HG03342 (cell line): Measurements from ENCODE around the gene ADGRL3.
"Not testable (repeated sequence)": the region's sequence is repeated elsewhere in the genome, so short reads cannot be mapped to it uniquely, and the experiment has no call there.

Experiments used
- ATAC-seq: cut with Tn5 transposase; IDR thresholded peaks from one replicate; pipeline ENCODE4 v1.9.1; 2021; ENCODE audit warnings: mild to moderate bottlenecking, moderate library complexity; ENCODE audit not compliant: unreplicated experiment

The ADGRL3 gene

DNA sequence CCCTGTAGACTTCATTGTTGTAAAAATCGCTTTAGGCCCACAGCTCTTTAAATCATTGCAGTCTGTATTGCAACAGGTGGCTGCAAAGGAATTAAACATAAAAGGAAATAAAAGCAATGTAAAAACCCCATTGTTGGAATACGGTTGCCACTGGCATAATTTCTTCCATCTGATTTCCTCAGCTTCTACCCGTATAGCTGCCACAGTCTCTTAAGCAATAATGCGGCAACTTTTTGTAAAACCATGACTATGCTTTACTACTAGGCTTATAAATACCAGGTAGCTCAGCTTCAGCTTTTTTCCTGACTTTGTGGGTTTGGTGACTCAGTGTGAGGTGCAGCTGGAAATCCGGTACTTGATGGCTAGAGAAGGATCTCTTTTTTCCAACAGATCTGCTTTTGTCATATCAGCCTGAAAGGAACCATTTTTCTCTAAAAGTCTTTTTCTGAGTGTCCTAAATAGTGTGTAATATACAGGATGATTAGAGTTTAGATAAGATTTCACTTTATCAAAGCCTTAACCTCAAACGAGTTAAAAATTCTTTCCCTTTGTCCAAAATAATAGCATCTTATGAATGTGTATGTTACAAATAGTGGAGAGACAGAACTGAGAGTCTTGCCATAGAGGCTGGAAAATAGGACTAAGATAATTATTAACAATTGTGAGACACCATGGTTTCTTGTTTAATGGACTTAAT lies 268.0 kb downstream of the ADGRL3 start:
- ATAC-seq: no peak

DNA sequence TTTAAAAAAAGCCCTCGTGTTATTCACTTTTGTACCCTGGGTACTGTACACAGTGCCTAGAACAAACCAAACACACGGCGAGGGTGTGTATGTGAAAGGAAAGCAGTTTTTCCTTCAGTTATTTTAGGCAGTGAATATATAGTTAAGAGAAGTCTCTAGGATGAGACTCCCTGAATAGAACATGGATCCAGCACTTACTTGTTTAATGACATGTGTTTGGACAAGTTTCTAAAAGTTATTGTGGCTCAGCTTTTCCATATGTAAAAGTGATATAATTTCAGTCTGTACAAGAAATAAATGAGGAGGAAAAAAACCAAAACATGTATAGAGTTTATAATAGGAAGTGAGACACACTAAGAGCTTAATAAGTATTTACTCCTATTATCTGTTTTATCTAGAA lies 273.2 kb downstream of the ADGRL3 start:
- no peak for ATAC-seq

DNA sequence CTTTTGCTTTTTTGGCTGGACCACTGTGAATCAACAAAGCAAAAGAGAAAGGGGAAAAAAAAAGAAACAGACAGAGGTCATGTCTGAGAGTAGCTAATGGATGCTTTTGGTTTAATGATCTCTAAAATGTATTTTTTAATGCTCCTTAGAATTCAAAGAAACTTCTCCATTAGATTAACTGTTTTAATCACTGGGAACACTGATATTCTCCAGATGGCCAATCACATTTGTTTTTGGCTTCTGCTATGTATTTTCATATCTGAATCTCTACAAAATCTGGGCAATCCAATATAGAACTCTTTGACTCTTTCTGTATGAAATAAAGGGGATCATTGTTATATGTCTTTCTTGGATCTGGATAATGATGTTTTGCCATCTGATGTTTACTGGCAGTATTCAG lies 278.2 kb downstream of the ADGRL3 start:
- ATAC-seq: no peak

DNA sequence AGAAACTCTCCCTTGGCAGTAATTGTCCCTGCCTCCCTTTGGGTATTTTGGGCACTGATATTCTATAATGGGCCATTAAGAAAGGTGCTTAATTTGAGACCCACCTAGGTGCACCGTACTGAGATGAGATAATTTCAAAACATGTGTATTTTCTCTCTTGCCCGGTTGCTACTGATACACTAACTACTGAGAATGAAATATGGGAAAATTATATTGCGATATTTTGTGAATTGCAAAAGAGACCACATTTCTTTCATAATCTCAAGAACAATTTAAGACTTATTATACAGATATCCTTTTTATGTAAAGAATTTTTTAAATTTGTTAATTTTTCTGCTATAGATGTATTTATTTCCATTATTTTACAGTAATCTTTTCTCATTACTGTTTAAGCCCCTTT lies 284.9 kb downstream of the ADGRL3 start:
- no peak for ATAC-seq

DNA sequence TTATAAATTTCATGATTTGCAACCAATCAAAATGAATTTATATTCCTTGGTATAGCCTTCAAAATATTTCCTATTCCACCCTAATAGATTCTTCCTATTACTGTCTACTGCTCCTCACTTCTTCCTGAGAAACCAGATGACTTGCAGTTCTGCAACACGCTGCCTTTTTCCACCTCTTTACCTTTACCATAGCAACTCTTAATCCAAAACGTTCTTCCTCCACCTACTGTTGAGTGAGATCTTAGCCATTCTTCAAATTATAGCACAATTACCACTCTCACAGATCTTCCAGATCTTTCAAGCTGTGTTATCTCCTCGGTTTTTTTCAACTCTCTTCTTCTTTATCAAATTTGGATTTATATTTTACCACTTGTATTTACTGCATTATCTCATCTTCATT lies 289.8 kb downstream of the ADGRL3 start:
- no peak for ATAC-seq

DNA sequence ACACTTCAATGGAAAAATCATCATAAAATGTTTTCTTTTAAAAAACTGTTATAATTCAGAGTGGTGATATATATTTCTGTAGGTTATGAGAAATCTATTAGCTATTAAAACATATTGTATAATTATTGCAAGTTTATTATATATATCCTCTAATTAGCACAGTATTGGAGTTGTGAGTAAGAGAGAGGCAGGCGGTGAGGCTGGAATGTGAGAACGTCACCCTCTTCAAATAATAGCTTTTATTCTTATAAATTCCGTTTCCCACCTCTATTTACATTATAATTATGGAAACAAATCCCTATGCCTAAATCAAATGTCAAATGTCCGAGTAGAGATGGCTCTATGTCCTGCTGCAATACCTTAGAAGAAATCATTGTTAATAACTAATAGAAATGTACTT lies 292.9 kb downstream of the ADGRL3 start:
- no peak for ATAC-seq

DNA sequence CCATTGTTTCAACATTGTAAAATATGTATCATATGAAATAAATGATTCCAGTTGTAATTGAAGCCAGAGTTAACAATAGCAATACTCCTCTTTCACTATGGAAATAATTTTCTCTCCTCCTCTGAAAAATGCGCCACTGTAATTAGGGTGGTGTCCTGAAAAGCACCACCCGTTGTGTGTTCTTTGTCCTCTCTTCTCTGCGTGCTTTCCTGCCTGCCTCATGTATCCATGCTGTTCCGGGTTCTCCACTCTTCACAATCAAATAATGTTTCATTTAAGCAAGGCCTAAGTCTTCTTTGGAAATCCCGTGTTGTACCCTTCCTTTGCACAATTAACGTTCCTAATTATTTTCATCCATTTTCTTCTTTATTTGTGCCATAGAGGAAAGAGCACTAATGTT lies 293.3 kb downstream of the ADGRL3 start:
- no peak for ATAC-seq

DNA sequence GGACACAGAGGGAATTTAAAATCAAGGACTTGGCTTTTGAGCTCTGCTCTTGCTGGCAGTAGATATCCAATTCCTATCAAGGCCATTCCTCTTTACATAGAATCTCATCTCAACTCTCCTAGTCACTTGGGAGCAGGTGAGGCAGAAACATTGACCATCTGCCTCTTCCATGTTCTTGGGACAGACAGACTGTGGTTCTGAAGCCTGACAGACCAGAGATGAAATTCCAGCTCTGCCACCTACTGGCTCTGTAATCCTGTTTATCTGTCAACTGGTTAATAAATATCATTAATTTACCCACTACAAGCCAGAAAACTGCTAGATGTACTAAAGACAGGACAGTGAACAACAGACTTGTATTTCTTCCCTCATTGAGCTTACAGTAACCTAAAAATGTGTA lies 300.8 kb downstream of the ADGRL3 start:
- no peak for ATAC-seq

DNA sequence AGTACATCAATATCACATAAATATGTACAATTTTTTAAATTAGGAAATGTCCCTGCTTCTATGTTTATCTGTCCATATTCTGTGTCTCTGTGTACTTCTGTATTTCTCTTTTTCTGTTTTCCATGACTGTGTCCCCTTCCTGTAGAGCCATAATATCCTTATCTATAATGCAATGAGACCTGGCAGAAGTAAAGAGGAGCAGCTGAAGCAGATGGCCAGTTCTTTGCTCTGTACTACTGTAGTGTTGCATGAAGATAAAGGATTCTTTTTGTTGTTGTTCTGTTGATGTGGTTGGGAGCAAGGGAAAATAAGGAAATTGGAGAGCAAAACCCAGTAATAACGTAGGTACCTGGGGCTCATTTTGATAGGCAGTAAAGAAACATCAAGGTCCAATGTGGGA lies 301.7 kb downstream of the ADGRL3 start:
- ATAC-seq: no peak

DNA sequence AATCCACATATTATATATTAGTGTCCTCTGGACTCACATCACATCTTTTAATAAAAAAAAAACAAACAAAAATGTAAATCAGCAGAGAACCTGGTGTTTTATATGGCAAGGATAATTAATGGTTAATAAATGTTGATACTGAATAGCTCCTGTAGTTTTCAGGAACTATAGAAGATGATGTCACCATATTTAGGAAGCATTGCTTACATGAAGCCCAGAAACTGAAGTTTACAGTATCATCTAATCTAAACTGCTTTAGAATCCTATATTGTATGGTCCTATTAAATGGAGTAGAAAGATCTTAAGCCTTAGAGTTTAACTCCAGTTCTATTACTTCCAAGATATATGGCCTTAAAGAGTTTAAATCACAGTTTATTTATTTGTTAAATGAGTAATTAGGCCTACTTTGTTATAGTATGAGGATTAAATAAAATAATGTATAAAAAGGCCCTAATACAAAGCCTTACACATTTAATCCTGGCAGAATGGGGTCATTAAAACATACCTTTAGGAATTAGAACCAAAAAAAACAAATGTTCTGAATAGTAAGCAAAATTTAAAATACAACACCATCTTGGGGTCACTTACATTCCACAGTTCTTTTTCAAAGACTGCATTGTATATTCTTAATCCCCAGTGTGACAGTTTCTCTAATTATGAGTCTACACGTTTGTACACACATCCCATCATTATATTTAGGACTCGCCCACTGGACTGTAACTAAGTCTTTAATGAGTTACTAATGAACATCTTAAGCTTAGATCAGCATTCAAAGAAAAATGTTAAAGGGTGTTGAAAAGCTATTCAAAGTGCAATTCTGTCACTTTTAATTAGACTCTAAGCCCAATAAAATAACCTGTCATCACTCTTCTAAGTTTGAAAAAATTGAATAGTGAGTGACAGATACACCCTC lies 305.9 kb downstream of the ADGRL3 start:
- ATAC-seq: no peak

DNA sequence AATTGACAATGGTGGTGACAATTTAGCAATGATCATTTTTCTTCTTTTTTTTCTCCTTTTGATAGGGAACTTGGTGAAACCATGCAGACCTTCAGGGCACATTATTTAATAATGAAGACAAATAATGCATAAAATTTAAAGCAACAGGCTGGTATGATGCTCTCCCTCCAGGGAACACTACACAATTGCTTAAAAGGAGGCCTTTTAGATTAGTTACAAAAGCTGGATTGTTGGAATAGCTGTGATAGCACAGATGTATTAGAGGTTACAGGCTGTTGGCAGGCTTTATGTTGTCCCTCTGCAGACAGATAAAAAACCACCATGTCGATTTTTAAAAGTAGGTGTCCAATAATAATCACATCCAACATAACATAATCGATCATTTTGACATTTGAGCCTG lies 307.0 kb downstream of the ADGRL3 start:
- ATAC-seq: no peak

DNA sequence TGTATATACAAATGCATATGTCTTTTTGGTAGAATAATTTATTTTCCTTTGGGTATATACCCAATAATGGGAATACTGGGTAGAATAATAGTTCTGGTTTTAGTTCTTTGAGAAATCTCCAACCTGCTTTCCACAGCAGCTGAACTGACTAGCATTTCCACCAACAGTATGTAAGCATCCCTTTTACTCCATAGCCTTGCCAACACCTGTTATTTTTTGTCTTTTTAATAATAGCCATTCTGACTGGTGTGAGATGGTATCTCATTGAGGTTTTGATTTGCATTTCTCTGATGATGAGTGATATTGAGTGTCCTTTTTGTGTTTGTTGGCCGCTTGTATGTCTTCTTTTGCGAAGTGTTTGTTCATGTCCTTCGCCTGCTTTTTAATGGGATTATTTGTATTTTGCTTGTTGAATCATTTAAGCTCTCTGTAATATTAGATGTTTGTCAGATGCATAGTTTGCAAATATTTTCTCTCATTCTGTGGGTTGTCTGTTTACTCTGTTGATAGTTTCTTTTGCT lies 309.7 kb downstream of the ADGRL3 start:
- ATAC-seq: not testable (repeated sequence)

DNA sequence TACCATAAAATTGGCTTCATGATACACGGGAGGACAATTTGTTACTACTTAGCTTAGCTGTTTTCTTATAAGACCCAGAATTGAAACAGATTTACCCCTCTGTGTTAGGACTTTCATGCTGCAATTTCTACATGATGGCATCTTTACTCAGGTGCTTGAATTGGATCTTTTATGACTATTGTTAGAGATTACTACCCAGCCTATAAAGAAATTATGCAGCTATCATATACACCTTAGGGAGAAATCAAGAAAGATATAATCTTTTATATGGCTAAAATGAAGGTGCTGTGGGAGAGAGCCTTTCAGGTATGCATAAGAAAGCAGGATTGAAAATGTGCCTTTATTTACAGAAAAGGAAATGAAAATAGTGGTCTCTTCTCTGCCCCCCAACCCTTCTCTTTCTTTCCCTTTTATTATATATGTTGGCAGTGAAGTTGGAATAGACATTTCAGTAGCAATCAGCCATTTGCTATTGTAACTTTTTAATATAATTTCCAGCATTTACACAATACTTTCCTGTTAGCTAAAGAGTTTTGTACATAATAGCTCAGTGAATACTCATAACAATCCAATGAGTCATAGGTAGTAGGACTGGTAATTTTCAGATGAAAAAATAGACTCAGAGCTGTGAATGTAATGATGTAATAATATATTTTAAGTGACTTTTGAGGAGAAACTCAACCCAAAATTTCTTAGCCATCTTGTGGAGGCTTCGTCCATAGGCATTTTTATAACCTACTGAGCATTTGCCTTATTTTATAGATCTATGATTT lies 311.8 kb downstream of the ADGRL3 start:
- no peak for ATAC-seq

DNA sequence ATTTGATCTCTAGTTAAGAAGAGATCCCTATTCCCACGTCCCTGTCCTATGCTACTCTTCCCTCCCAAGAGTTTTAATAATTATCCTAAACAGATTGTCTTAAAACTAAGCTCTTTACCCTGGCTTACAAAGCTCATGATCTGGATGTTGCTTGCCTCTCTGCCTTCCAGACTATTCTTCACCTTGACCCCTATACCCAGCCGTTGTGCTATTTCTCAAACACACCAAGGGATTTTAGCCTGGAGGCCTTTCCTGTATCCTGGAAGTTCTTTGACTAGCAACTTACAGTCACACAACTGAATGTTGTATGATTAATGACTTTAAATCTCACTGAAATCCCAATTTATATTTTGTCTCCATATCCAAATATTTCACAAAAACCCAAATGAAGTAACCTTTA lies 314.9 kb downstream of the ADGRL3 start:
- no peak for ATAC-seq

DNA sequence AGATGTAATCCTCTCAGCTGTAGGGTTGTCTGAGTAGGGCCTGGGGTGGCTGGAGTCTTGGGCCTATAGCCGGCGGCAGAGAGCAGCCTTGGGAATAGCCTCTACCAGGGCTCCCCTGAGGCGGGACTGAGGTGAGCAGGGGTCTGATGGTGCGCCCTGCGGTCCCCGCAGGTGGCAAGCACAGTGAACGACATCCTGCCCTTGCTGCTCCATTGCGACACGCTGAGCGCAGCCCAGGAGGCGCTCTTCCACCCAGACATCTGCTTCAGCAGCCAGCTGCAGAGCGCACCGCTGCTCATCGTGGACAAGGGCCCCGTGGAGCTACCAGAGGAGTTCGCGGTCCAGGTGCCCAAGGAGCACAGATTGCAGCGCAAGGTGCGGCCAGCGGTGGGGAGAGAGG lies 317.0 kb downstream of the ADGRL3 start:
- no peak for ATAC-seq

DNA sequence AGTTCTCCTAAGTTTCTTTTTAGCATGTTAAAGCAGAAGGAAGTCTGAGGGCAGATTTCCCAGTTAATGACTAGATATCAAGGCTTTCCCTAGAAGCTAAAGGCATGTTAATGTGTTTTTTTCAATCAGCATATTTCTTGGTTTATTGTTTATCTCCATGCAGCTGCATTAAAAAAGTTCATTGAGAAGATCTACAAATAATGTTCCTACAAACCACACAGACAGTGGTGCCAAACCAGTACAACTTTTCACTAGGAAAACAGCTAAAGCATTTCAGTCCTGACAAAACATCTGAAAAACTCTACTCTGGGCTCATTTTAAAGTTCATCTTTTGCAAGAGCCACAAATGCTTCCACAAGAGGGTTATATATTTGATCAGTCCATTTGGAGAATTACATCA lies 320.0 kb downstream of the ADGRL3 start:
- no peak for ATAC-seq

DNA sequence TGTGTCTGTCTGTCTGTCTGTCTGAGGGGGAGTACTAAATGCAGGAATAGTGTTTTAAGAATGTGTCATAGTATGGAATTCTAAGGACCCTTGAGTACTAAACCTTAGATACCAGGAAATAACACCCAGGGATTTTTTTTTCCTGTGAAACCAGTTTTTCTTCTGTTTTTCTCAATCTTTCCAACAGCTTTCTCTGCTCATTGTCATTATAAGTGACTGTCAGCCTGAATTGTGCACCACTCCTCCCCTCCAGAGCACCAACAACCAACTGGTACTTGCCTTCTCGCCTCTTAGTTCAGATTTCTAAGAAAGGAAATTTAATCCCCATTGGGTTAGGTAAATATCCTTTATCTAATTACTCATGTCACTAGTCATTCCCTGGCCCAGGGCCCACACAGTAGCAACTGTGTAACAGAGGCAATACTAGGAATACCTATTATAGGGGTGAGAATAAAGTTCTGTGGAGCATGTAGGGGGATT lies 320.6 kb downstream of the ADGRL3 start:
- no peak for ATAC-seq

DNA sequence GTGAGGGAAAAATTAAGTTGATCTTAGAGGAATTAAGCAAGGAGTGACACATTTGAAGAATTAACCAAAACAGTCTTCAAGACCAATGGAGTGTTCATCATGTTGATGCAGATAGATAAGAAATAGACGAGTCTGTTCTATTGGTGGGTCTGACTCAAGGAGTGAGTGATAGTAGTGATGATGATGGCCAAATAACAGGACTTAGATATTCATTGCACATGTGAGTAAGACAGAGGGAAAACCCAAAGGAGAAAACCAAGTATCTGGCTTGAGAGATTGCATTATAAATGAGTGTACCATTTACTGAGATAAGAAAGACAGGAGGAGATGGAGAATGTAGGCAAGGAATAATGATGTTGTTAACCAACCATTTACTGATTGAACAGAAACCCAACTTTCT lies 321.3 kb downstream of the ADGRL3 start:
- no peak for ATAC-seq

DNA sequence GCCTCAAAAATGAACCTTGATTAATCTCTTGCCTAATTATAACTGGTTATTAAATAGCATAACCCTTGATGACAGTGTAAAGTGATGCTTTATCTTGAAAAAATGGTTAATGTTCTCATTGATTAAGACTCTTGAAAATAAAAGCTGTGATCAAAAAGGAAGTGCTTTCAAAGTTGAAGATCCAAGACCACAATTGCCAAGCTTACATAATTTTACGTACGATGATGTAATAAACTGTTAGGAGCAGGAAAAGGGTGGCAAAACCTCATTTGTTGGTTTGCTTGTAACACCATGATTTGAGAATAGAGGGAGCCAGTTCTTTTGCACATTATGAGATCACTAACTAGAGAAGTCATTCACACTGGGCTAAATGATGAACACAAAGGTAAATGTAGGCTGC lies 322.2 kb downstream of the ADGRL3 start:
- ATAC-seq: no peak

DNA sequence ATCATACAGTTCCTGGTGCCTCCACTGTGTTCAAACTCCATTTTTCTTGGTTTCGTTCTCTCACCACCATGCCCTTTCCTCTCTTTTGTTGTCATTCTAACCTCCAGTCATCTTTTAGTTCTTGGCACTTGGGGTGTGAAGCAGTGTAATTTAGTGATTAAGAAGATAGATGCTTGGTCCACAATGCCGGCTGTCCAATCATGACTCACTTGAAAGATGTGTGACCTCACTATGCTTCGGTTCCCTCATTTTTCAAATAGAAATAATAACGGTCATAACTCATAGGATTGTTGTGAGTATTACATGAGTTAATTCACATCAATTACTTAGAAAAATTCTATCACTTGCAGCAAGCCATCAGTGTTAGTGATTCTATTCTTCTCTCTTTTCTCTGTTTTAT lies 327.8 kb downstream of the ADGRL3 start:
- ATAC-seq: no peak

DNA sequence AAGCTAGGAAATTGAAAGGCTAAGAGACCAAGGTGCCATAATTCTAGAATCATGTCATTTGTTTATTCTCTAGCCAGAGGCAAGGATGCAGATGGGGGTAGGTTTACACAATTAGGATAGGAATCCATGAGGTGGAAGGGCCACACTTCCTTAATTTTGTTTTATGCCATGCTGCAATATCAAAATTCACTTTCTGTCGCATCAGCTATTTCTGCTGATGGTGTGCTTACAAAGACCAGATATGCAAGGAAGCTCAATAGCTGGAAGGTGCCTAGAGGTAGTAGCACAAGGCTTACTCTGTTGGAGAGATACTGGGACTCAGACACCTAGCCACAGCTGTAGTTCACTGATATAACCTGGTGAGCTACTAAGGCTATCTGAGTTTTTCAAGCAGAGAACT lies 328.5 kb downstream of the ADGRL3 start:
- ATAC-seq: no peak
